HG02970 (cell line): ENCODE data around the gene SLAMF7.

Source experiments
- ATAC-seq: cut with Tn5 transposase; IDR thresholded peaks from one replicate; pipeline ENCODE4 v1.9.1; 2021; ENCODE audit warnings: mild to moderate bottlenecking, moderate library complexity, moderate number of reproducible peaks; ENCODE audit not compliant: unreplicated experiment, low FRiP score

Gene SLAMF7

GRCh38 chr1:160744852-160745520, 5.9 kb downstream of the SLAMF7 start:
- ATAC-seq, result no peak

GRCh38 chr1:160745551-160745950, 6.5 kb downstream of the SLAMF7 start:
- ATAC-seq, result no peak

GRCh38 chr1:160746836-160747500, 7.9 kb downstream of the SLAMF7 start:
- ATAC-seq, result no peak

GRCh38 chr1:160747717-160748116, 8.7 kb downstream of the SLAMF7 start:
- no peak for ATAC-seq

- no peak for ATAC-seq
Measured at GRCh38 chr1:160748181-160748877, 9.3 kb downstream of the SLAMF7 start.

- no peak for ATAC-seq
Measured at GRCh38 chr1:160748878-160749269, 9.8 kb downstream of the SLAMF7 start.

GRCh38 chr1:160750608-160751007, 11.6 kb downstream of the SLAMF7 start:
- no peak for ATAC-seq

- ATAC-seq, result no peak
Measured at GRCh38 chr1:160752406-160752805, 13.4 kb downstream of the SLAMF7 start.

GRCh38 chr1:160752924-160753323, 13.9 kb downstream of the SLAMF7 start:
- ATAC-seq, result no peak

- no peak for ATAC-seq
Measured at GRCh38 chr1:160753594-160753993, 14.5 kb downstream of the SLAMF7 start.

GRCh38 chr1:160755461-160755860, 16.4 kb downstream of the SLAMF7 start:
- no peak for ATAC-seq

GRCh38 chr1:160755911-160756848, 17.1 kb downstream of the SLAMF7 start:
- ATAC-seq, result no peak

GRCh38 chr1:160756849-160757201, 17.8 kb downstream of the SLAMF7 start:
- ATAC-seq, result no peak

- ATAC-seq, result no peak
Measured at GRCh38 chr1:160758521-160758920, 19.5 kb downstream of the SLAMF7 start.

- ATAC-seq, result no peak
Measured at GRCh38 chr1:160759740-160760139, 20.7 kb downstream of the SLAMF7 start.

- no peak for ATAC-seq
Measured at GRCh38 chr1:160761046-160761445, 22.0 kb downstream of the SLAMF7 start.

GRCh38 chr1:160761886-160762285, 22.8 kb downstream of the SLAMF7 start:
- no peak for ATAC-seq

- no peak for ATAC-seq
Measured at GRCh38 chr1:160763993-160764392, 24.9 kb downstream of the SLAMF7 start.

GRCh38 chr1:160767395-160768294, 28.6 kb downstream of the SLAMF7 start:
- ATAC-seq, result peak; percentile 39

GRCh38 chr1:160768295-160768657, 29.2 kb downstream of the SLAMF7 start:
- peak; percentile 77 for ATAC-seq
